ENCODE data around the gene HNRNPA3.
A peak's percentile ranks its signal among the peaks of the same experiment; 100 is the strongest.

DNA sequence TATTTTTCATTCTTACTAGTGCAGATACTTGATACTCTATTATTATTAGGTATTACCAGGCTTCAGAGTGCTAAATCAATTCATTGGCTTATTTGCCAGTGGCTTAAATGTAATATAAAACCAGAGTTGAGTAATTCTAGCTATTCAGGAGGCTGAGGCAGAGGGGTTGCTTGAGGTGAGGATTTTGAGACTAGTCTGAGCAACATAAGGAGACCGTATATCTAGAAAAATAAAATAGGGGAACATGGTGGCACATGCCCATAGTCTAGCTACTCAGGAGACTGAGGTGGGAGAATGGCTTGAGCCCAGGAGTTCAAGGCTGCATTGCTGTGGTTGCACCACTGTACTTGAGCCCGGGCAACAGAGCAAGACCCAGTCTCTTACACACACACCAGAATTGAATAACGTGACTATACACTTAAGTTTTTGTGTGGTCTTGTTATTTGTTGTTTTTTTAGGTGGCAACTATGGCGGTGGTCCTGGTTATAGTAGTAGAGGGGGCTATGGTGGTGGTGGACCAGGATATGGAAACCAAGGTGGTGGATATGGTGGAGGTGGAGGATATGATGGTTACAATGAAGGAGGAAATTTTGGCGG, 4.8 kb downstream of the HNRNPA3 start:
- TF ChIP-seq POLR2AphosphoS5 (IDR thresholded peaks at IDR 0.05; ENCODE audit: low read depth, low read length) (peak; percentile 51; the same call in 1 of the 2 replicates), POLR2A (IDR thresholded peaks at IDR 0.05; ENCODE audit: low read depth, low read length) (peak; percentile 39; the same call in 1 of the 2 replicates)

All from GM12892 (cell line).